Skin of body (tissue), 2 donors: ENCODE data around the gene RAD51D. TPM values are rescaled to one million over a fixed set of nuclear protein-coding genes. Genes with fewer than 3 reads are reported as not detected.
"Not testable (repeated sequence)": the region's sequence is repeated elsewhere in the genome, so short reads cannot be mapped to it uniquely, and the experiment has no call there.

ENCODE experiments used
- DNase-seq: peaks from one replicate; lab custom pipeline; 2025; lab: John Stamatoyannopoulos, UW
- total RNA-seq: library from RNA; depleted of rRNA; stranded (reverse); fragments of >200 nt; gene quantifications from one replicate; pipeline ENCODE4 v1.2.3, GENCODE V29; 2014

Gene RAD51D
- total RNA-seq, 1 donor from 2014 or later = 4.9 TPM

- peak; percentile 46 for DNase-seq
These were observed 22.2 kb upstream of the RAD51D start, which contains the start of gene NLE1 for GRCh38 chr17:35141681-35142466. TSS of gene NLE1 (minus strand) at chr17:35142303. CDS start at chr17:35142275, 28 bp downstream.

GRCh38 chr17:35138218-35138617 is 18.6 kb upstream of the RAD51D start:
- DNase-seq = no peak

- no peak for DNase-seq
These were observed 15.7 kb upstream of the RAD51D start for GRCh38 chr17:35135322-35135721.

- no peak for DNase-seq
These were observed 13.3 kb upstream of the RAD51D start for GRCh38 chr17:35132816-35133550.

- DNase-seq = no peak
These were observed 12.4 kb upstream of the RAD51D start for GRCh38 chr17:35132099-35132498.

- DNase-seq = no peak
These were observed 10.7 kb upstream of the RAD51D start for GRCh38 chr17:35130392-35130791.

- DNase-seq = no peak
These were observed 10.3 kb upstream of the RAD51D start for GRCh38 chr17:35129973-35130351.

- DNase-seq = no peak
These were observed 9.7 kb upstream of the RAD51D start for GRCh38 chr17:35129154-35129972.

- no peak for DNase-seq
These were observed 8.3 kb upstream of the RAD51D start for GRCh38 chr17:35127751-35128514.

- no peak for DNase-seq
These were observed 1.7 kb upstream of the RAD51D start, which contains the start of gene FNDC8 for GRCh38 chr17:35121315-35121714. TSS of gene FNDC8 (plus strand) at chr17:35121615. CDS start at chr17:35121694, 79 bp downstream.

GRCh38 chr17:35117984-35118383 is 1.7 kb downstream of the RAD51D start:
- no peak for DNase-seq

- DNase-seq = no peak
These were observed 2.8 kb downstream of the RAD51D start for GRCh38 chr17:35116845-35117244.

- not testable (repeated sequence) for DNase-seq
These were observed 8.9 kb downstream of the RAD51D start for GRCh38 chr17:35110791-35111190.

- no peak for DNase-seq
These were observed 14.7 kb downstream of the RAD51D start for GRCh38 chr17:35104844-35105450.

- no peak for DNase-seq
These were observed 16.4 kb downstream of the RAD51D start for GRCh38 chr17:35103271-35103670.

- no peak for DNase-seq
These were observed 17.9 kb downstream of the RAD51D start for GRCh38 chr17:35101725-35102124.

- DNase-seq = no peak
These were observed 18.6 kb downstream of the RAD51D start for GRCh38 chr17:35101036-35101435.

GRCh38 chr17:35099908-35100307 is 19.8 kb downstream of the RAD51D start:
- DNase-seq = no peak

GRCh38 chr17:35097776-35098175 is 21.9 kb downstream of the RAD51D start:
- no peak for DNase-seq

- no peak for DNase-seq
These were observed 23.9 kb downstream of the RAD51D start for GRCh38 chr17:35095741-35096140.

- no peak for DNase-seq
These were observed 24.8 kb downstream of the RAD51D start for GRCh38 chr17:35094902-35095301.
